Fibroblast of skin of scalp (primary cell): ENCODE results near the gene NXPH3. TPM values are rescaled to one million over a fixed set of nuclear protein-coding genes. Genes with fewer than 3 reads are reported as not detected.
"Not testable (repeated sequence)": the region's sequence is repeated elsewhere in the genome, so short reads cannot be mapped to it uniquely, and the experiment has no call there.

Source experiments
- DNase-seq: peaks from one replicate; pipeline ENCODE4 v3.0.0-alpha.2; 2013
- polyA plus RNA-seq, 2 experiments: library from polyadenylated mRNA; unstranded; fragments of 120-200 nt; gene quantifications; one replicate each; pipeline ENCODE4 v1.2.1, GENCODE V29; 2013; ENCODE audit not compliant: insufficient read length in 2 of 2

NXPH3 gene
- 0.23 TPM for polyA plus RNA-seq (2013, experiment 1 of 2; ENCODE audit: insufficient read length)
- polyA plus RNA-seq (2013, experiment 2 of 2; ENCODE audit: insufficient read length), result 0.20 TPM

- DNase-seq, result peak; percentile 38
These were observed at the start of gene NXPH3 for GRCh38 chr17:49575679-49576087. NXPH3 (plus strand) TSS chr17:49575871; CDS start chr17:49576220, 349 bp downstream.

- no peak for DNase-seq
These were observed 47.6 kb upstream of the NXPH3 start for GRCh38 chr17:49527927-49528651.

DNA sequence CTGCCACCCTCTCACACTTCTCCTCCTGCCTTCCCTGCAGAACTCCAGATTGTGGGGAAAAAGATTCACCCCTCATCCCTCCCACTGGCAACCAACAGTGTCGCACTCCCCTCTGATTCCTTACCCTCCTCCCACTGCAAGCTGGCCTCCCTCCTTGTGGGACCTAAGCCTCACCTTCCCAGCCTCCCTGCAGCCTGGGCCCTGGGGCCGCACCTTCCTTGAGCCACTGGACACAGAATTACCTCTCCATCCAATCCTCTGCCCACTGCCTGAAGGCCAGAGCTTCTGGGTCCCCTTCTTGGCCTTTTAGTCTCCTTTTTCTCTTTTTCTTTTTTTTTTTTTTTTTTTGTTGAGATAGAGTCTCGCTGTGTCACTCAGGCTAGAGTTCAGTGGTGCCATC lies 46.7 kb upstream of the NXPH3 start:
- no peak for DNase-seq

DNA sequence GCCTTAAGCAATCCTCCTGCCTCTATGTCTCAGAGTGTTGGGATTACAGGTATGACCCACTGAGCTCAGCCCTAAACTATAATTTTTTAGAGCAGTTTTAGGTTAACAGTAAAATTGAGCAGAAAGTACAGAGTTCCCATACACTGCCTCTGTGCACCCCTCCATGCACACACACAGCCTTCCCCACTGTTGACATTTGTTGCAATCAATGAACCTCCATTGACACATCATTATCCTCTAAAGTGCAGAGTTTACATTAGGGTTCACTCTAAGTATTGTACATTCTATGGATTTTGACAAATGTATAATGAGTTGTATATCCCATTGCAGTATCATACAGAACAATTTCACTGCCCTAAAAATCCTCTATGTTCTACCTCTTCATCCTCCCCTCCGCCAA lies 45.6 kb upstream of the NXPH3 start:
- no peak for DNase-seq

GRCh38 chr17:49543860-49544259 lies 31.8 kb upstream of the NXPH3 start:
- no peak for DNase-seq

DNA sequence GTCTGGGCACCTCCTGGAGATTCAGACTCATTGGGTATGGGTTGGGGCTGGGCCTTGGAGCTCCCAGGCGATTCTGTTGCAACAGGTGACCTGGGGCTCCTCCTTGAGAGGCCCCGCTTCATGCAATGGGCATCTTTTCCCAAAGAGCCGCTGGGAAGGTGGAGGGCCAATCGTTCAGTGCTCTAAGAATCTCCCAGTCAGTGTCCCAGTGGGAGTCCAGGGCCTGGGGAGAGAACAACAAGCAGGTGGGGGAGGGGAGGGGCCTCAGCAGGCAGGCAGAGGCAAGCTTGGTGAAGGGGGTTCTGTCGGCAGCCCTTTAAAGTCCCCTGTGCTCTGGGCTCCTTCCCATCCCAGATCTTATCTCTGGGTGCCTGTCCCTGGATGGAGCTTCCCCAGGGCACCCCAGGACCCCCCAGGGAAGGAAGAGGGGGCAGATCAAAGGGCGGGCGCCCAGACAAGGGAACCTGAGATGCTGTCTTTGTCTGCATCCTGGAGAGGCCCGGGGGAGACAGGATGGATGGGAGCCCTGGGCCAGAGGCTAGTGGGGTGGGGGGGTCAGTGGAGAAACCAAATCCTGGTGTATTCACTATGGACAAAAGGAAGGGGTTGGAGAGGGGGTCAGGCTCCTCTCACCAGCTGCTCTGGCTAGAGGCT lies 30.5 kb upstream of the NXPH3 start:
- no peak for DNase-seq

DNA sequence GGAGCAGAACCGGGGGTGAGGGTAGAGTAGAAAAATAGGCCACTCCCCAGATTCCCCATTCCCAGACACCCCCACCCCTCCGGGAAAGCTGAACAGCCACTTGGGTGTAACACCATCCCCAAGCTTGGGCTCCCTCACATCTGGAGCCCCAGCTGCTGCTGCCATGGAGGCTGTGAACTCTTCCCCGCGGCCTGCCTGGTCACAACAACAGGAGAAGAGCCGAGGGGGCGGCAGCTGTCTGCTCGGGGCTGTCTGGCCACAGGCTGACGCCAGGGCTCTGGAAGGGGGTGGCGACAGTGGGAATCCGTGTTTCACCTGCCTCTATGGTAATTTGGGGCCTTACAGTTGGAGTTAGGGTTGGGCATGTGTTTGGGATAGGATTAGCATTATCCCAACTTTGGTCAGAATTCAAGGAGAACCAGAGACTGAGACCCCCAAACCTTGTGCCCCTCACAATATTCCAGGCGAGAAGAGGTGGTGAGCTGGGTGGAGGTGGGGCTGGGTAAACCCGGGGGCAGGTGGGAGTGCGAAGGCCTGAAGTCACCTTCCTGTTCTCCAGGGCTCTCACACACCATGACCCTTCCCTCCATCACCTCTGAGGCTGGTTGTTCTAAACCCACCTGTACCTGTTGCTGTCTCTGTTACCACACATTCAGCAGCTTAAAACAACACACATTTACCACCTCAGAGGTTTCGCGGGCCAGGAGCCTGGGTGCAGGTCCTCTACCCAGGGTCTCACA lies 29.7 kb upstream of the NXPH3 start:
- DNase-seq, result no peak

DNA sequence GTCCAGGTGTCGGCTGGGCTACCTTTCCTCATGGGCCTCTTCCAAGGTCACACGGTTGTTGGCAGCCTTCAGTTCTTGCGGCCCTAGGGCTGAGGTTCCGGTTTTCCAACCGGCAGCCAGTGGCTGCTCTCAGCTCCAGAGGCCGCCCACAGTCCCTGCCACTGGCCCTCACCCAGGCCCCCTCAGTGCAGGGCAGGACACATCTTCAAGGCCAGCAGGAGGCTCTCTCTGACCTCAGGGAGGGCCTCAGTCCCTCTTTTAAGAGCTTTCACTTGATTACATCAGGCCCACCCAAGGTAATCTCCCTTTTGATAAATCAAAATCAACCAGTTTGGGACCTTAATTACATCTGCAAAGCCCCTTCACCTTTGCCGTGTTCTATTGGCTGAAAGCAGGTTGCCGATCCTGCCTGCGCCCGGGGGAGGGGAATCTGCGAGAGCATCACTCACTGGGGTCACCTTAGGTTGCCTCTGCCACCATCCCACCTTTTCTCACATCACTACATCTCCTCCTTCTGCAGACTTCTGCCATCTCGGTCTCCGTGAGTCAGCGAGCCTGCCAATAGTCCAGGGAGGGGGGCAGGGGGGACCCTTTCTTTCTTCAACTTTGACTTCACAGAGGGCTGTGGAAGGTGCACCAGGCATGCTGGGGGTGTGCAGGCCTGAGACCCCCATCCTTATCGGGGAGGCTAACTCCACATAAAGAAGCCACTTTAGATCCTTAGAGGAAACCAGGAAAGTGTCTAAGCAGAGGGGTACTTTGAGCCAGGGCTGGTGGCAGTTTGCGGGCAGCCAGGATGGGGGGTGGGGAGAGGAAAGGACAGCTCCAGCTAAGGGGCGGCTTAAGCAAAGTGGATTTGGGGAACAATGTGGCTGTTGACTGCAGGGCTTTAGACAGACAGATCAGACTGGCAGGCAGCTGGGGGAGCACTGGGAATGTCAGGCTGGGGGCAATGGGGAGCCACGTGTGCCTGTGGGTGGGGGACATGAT lies 28.8 kb upstream of the NXPH3 start:
- no peak for DNase-seq

DNA sequence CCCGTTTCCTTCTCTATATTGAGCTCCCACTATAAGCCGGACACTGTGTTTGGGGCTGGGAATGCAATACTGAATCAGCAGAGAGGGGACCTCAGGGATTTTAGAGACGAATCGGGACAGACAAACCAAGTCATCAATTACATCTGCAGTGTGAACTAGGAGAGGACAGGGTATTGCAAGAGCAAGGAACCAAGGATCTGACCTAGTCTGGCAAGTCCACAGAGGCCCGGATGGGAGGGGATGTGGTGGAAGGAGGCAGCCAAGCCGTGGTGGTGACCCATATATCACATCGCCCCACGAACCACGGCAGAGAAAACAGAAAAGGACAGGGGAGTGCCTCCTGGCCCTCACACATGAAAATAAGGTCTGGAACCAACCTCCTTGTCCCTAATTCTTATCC lies 28.1 kb upstream of the NXPH3 start:
- DNase-seq, result no peak

DNA sequence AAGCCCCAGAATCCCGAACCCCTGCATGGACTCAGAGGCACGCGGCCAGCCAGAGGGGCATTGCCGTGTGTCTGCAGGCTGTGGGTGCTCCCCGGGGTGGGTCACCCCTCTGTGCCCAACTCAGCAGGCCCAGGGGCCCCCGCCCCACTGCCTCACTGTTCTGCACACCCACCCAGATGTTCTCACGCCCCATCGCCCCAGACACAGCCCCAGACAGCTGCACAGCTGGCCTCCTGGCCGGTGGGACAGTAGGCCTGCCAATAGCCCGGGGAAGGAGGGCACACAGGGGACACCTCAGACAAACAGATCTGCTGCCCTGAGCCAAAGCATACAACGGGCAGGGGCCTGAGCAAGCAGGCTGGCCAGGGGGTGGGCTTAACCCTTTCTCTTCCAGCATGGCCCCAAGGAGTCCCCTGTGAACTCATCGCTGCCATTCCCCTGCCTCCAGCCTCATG lies 27.6 kb upstream of the NXPH3 start:
- no peak for DNase-seq

DNA sequence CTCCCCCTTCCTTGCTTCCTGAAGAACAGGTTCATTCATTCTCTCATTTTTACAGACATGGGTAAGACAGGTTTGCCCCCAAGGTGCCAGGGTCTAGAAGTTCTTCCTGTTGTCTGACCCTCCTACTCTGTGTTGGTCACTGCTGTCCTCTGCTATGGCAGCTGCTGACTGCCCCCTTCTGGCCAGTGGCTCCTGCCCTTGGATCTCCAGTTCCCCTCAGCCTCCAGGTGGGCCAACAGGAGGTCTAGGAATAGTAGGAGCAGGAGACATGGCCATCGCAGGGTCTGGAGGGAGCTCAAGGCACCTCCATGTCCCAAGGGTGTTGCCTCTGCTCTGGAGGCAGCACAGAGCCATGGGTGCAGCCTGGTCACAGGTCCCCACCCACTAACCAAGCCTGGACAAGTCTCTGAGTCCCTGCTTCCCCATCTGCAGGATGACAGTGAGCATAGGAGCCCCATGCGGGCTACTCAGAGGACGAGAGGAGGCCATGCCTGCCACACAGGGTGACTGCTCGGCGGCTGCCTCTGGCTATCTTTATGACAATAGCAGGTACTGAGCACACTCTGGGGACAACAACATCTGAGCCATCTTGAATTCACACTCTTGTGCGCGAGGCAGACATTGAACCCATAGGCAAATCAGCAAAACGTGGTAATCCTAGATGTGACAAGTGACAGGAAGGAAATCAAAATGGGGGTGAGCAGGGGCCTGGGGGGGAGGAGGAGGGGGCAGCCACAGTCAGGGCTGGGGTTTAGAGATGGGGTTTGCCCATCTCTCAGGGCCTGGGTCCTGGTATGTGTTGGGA lies 27.0 kb upstream of the NXPH3 start:
- DNase-seq, result peak; percentile 33

DNA sequence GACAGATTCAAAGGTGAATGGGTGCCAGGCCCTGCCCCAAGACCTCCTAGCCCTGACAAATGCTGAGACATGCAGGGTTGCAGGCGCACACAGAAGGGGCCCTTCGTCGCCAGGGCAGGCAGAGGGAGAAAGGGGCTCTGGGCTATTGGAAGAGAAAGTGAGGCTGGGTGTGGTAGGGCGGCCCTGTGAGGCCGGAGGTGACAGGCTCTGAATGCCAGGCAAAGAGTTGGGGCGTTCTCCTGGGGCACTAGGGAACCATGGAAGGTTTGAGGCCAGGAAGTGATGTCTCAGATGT lies 26.4 kb upstream of the NXPH3 start:
- no peak for DNase-seq

DNA sequence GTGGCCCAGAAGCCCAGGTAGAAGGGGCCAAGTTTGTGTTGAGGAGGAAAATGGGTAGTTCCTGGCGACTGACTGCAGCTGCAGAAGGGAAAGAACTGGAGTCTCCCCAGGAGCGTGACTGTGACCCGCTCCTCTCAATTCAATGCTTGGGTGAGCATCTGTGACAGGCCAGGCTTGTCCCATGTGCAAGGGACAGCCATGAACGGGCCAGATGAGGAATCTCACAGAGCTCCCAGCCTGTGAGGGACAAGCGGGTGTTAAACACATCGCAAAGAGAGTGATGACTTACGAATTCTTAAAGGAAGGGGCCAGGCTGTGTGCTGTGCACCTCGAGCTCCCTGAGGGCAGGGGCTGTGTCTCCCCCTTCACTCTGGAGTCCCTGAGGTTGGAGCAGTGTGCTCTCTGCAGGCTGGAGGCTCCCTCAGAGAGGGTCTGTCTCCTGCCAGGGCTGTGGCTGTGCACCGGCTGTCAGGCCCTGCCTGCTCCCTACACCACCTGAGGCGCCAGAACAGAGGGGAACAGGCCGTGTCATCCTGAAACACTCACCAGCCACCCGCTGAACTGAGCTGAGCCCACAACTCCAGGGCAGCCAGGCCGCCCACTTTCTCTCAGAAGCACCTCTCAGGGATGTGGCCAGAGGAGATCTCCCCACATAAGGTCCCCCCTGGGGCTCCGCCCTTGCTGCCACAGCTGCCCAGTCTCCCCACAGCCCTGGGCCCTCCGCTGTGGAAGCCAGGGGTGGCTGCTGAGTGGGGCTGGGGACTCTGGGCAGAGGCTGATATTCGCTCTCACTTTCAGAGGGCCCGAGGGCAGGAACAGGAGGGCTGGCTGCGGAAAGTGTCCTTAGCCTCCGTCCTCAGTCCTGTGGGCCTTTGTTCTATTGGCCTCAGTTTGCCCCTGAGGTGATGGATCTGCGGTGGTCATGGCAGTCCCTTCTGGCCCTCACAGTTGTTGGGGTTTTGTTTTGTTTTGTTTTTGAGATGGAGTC lies 25.7 kb upstream of the NXPH3 start:
- DNase-seq, result no peak

- not testable (repeated sequence) for DNase-seq
These were observed 24.9 kb upstream of the NXPH3 start for GRCh38 chr17:49550764-49551163.

DNA sequence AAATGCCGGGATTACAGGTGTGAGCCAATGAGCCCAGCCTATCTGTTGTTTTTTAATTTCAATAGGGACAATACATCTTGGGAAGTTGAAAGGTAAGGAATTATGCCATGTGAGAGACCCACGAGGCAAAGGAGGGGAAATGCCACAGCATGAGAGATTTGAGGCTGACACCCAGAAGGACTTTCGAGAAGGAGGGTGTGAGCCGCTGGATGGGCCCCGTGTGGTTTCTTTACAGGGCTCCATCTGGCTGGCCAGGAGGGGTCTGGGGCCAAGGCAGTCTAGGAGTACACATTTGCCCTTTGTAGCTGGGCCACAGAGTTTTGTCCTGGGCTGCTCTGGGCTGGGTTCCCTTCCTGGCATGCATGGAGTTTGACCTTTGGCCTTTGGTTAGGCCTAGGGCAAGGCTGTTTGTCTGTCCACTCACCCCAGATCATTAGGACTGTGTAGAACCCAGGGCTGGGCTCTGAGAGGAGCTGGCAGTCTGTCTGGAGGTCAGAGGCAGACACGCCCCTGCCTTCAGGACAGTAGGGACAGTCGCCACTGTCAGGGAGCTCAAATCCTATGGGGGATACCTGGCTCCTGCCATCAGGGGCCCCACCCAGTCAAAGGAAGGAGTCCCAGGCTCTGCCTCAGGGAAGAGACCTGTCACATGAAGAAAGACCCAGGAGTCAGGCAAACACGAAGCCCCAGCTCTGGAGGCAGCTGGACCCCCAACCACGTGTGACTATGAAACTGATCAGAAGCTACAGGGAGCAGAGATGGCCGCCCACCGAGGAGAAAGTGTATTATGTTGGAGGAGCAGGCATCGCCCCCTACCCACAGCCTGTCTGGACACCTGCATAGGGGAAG lies 24.2 kb upstream of the NXPH3 start:
- no peak for DNase-seq

GRCh38 chr17:49552070-49552751 lies 23.5 kb upstream of the NXPH3 start:
- no peak for DNase-seq

GRCh38 chr17:49553676-49554335 lies 21.9 kb upstream of the NXPH3 start:
- DNase-seq, result no peak
